Chondrocyte (in vitro differentiated cells): ENCODE measurements around the gene MOB2. TPM values are rescaled to one million over a fixed set of nuclear protein-coding genes. Genes with fewer than 3 reads are reported as not detected.

Experiments used
- DNase-seq: peaks from one replicate; pipeline ENCODE4 v3.0.0; 2021; ENCODE audit warnings: mixed read lengths, low spot score
- H3K27ac Mint-ChIP-seq: one replicate; pipeline ENCODE4 v1.8.0; 2021; ENCODE audit warnings: mild to moderate bottlenecking, moderate library complexity, mixed read lengths; ENCODE audit not compliant: unreplicated experiment
- H3K27me3 Mint-ChIP-seq: 2 replicates; pipeline ENCODE4 v1.8.0; 2021; ENCODE audit warnings: low read depth, mixed read lengths
- H3K36me3 Mint-ChIP-seq: 2 replicates; pipeline ENCODE4 v1.8.0; 2021; ENCODE audit warnings: low read depth, mixed read lengths
- H3K4me1 Mint-ChIP-seq: 2 replicates; pipeline ENCODE4 v1.8.0; 2021; ENCODE audit warnings: low read depth, mild to moderate bottlenecking, mixed read lengths
- H3K4me3 Mint-ChIP-seq: one replicate; pipeline ENCODE4 v1.8.0; 2021; ENCODE audit warnings: mild to moderate bottlenecking, moderate library complexity, mixed read lengths; ENCODE audit not compliant: unreplicated experiment
- H3K9me3 Mint-ChIP-seq: 2 replicates; pipeline ENCODE4 v1.8.0; 2021; ENCODE audit warnings: low read depth, mixed read lengths
- total RNA-seq: library from RNA; stranded (reverse); gene quantifications from 3 replicates; pipeline ENCODE4 v1.2.1, GENCODE V29; 2021
- TF ChIP-seq, protein P1 (sequence below): fragments of 200-600 bp; sonication (generic); IDR thresholded peaks from 2 replicates; pipeline ENCODE4 v1.5.0; 2021; ENCODE audit warnings: antibody characterized with exemption, mild to moderate bottlenecking, moderate library complexity

MOB2 gene
- total RNA-seq, 1 donor from 2014 or later: 28.0 TPM

DNA sequence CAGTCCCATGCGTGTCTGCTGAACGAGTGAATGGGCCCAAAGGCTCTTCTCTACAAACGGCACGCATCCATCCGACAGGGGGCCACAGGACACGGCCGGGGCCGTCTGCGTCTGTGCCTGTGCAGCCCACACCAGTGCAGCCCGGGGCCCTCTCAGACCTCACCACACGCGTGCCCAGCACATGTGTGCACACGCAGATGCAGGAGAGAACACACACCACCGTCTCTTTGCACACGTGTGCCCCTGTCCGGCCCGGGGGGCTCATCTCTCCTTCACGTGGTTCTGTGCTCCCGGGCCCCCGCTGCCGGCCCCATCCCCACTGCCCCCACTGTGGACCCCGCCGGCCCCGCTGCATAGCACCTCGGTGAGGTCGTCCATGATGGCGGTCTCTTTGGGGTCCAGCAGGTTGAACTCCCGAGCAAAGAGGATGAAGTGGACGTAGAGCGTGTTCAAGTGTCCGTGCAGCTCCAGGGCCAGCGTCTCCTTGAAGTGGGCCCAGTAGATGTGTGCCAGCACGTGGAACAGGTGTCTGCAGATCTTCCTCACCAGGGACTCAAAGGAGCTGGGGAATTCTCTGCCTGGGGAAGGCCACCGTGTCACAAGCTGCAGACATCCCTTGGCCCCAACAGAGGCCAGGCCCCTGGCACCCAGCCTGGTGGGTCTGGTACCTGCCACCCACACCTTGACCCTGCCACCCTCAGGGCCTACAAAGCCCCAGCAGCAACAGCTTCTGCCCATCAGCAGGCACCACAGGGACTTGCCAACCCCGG is 16.5 kb downstream of the MOB2 start:
- Mint-ChIP-seq H3K27me3 (no peaks in the 10 kb centered on the region), H3K9me3 (no peaks in the 10 kb centered on the region), H3K4me1 (no peaks in the 10 kb centered on the region), H3K27ac (no peak overlapping the region), H3K36me3 (peaks cover 6% of the 10 kb centered on the region), H3K4me3 (no peak overlapping the region)
- TF ChIP-seq, protein P1, sequence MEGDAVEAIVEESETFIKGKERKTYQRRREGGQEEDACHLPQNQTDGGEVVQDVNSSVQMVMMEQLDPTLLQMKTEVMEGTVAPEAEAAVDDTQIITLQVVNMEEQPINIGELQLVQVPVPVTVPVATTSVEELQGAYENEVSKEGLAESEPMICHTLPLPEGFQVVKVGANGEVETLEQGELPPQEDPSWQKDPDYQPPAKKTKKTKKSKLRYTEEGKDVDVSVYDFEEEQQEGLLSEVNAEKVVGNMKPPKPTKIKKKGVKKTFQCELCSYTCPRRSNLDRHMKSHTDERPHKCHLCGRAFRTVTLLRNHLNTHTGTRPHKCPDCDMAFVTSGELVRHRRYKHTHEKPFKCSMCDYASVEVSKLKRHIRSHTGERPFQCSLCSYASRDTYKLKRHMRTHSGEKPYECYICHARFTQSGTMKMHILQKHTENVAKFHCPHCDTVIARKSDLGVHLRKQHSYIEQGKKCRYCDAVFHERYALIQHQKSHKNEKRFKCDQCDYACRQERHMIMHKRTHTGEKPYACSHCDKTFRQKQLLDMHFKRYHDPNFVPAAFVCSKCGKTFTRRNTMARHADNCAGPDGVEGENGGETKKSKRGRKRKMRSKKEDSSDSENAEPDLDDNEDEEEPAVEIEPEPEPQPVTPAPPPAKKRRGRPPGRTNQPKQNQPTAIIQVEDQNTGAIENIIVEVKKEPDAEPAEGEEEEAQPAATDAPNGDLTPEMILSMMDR: no peak
- DNase-seq: no peak

DNA sequence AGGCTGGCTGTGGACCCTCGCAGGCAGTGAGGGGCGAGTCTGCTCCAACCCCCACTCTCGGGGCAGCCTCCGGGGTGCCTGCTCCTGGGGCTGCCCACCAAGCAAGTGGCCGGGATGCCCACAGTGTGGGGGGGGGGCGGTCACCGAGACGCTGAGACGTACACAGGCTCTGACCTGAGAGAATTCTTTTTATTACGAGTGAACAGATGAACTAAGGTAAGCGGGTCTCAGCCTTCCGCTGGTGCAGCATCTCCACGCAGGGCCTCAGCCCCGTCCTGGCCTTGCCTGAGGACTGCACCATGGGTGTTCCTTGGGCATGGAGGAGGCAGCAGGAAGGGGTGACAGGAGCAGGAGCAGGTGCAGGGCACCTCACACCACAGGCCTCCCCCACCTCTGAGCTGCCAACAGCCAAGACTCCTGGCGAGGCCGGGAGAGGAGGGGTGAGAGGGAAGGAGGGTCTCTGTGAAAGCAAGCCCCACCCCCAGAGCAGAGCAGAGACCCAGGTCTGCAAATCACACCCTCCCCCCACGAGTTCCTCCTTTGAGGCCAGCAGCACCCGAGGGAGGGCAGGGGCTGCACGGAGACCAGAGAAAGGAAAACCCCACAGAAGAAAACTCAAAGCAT is 17.2 kb downstream of the MOB2 start:
- Mint-ChIP-seq H3K27me3 (no peaks in the 10 kb centered on the region), H3K36me3 (peaks cover 6% of the 10 kb centered on the region), H3K9me3 (no peaks in the 10 kb centered on the region), H3K4me1 (no peaks in the 10 kb centered on the region), H3K4me3 (no peak overlapping the region), H3K27ac (no peak overlapping the region)
- TF ChIP-seq, protein P1: no peak
- no peak for DNase-seq

DNA sequence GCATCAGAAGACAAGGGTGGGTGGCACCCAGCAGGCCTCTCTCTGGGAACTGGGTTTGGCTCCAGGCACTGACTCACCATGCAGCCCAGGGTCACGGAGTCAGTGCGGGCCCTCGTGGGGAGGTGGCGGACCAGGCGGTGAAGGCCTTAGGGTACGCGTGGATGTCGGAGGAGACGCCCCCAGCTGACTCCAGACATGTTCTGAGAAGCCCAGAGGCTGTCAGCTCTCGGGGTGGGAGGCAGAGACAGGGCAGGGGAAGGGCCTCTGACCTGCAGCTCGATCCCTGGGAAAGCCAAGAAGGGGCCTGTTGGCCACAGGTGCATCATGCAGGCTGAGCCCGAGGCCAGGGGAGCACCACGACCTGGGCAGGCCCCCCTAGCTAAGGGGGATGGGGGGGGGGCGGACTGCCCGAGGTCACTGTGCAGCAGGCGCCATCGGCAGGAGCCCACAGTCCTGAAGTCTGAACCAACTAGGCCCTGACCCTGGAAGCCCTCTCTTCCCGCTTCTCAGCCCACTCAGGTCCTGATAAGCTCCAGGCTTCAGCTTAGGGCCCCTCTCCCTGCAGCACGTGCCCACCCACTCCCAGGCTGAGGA is 18.0 kb downstream of the MOB2 start:
- Mint-ChIP-seq H3K36me3 (peaks cover 4% of the 10 kb centered on the region), H3K9me3 (no peaks in the 10 kb centered on the region), H3K27ac (no peak overlapping the region), H3K4me1 (no peaks in the 10 kb centered on the region), H3K4me3 (no peak overlapping the region), H3K27me3 (no peaks in the 10 kb centered on the region)
- TF ChIP-seq, protein P1: no peak
- DNase-seq: no peak

DNA sequence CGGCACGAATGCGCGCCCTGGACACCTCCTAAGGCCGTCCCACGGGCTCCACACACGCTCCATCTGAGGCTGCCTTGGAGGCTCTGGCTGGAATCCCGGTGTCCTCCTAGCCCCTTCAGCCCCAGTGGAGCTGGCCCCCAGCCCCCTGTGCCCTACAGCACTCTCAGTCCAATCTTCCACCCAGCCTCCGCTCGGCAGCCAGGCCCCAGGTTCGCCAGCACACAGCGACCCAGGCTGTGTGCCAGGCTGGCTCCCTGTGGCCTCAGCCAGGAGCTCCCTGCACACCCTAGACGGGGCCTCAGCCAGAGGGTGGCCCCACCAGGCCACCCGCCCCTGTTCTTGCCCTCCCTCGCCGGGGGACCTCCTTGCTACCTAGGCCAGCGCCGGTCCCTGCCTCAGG is 18.6 kb downstream of the MOB2 start:
- no peak overlapping the region for H3K27ac Mint-ChIP-seq
- peaks cover 4% of the 10 kb centered on the region for H3K36me3 Mint-ChIP-seq
- DNase-seq: no peak
- no peak overlapping the region for H3K4me3 Mint-ChIP-seq
- TF ChIP-seq, protein P1: no peak
- no peaks in the 10 kb centered on the region for H3K9me3 Mint-ChIP-seq
- no peaks in the 10 kb centered on the region for H3K4me1 Mint-ChIP-seq
- no peaks in the 10 kb centered on the region for H3K27me3 Mint-ChIP-seq

DNA sequence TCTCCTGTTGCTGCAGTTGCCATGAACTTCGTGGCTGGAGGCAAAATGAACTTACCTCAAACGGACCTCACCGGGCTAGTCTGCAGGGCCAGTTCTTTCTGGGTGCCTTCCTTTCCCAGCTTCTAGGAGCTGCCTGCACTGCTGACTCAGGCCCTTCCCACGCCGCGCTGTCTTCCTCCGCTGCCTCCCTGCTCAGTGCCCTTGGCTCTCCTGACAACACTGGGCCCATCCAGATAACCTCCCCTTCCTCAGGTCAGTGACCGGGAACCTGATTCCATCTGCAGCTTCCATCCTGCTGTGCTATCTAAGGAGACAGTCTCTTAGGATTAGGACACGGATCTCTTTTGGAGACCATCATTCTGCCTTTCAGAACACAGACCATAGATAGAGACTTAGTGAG is 19.3 kb downstream of the MOB2 start:
- Mint-ChIP-seq H3K9me3 (no peaks in the 10 kb centered on the region), H3K27ac (no peak overlapping the region), H3K36me3 (peaks cover 4% of the 10 kb centered on the region), H3K4me3 (no peak overlapping the region), H3K4me1 (no peaks in the 10 kb centered on the region), H3K27me3 (no peaks in the 10 kb centered on the region)
- TF ChIP-seq, protein P1: no peak
- no peak for DNase-seq
